Germinal center (tissue), 1 donor: ENCODE measurements around the gene TSHZ1.

ENCODE experiments used
- DNase-seq: peaks from one replicate; pipeline ENCODE4 v3.0.0; 2012; ENCODE audit warnings: mixed read lengths, low spot score

Gene TSHZ1

DNA sequence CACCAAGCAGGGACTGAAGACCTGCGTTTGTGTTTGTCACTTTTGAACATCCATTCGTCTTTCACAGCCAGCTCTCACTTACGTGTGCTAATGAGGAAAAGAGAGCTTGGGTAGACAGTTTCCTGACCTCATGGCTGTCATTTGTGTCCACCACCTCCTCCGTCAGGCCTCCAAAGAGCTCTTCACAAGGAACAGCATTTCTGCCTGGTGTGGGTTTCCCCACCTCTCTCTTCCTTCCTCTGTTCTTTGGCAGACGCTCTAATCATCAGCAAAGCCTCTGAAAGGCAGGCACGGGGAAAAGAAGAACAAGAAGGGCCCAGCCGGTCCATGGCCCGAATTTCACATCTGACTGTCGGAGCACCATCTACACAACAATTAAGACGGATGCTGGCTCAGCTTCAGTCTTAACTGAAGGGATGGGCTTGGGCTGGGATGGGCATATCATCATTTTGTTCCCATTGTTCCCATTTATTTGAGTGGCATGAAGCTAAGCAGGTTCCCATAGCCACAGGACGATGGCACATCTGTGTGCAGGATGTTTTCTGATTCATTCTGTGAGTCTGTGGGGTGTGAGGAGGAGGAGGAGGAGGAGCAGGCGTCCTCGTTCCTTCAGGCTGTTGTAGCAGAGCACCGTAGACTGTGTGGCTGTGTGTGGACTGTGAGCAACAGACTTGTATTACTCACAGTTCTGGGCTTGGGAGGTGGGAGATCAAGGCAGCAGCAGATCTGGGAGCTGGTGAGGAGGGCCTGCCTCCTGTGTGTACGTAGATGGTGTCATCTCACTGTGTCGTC is 66.4 kb downstream of the TSHZ1 start:
- no peak for DNase-seq

GRCh38 chr18:75277610-75277928 is 67.0 kb downstream of the TSHZ1 start:
- DNase-seq: no peak

- no peak for DNase-seq
Observed at GRCh38 chr18:75279381-75279780, 68.8 kb downstream of the TSHZ1 start.

DNA sequence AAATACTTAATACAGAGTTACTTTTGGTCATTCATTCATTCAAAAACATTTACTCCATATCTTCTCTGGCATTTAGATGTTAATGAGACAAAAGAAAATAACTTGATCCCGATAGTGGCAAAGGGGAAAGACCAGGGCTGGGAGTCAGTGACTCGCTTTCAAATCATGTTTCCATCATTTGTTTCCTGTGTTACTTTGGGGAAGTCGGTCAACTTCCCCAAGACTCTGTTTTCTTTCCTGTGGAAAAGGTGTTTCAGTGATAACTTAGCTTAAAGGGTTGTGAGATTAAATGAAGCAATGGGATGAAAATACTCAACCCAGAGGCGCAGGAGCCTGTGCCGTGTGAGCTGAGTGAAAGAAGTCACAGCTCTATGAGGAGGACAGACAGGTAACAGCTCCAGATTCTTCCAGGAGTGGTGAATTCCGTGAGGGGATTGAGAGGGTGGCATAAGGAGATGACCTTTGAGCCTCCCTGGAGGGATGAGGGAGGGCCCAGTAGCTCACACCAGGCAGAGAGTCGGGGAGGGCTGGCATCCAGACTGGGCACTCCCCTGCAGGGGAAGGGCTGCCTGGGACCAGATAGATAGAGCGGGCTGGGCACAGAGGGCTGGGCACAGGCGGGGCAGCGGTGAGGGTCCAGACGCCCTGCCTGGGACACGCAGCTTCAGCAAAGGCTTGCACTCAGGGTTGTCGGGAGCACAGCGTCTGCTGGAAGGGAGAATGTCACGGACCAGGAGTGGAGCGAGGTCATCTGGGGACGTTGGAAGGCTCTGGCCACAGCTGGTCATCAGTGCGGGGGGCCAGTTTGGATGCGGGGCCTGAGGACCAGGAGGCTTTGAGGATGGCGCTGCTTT is 70.1 kb downstream of the TSHZ1 start:
- no peak for DNase-seq

GRCh38 chr18:75282746-75283145 is 72.1 kb downstream of the TSHZ1 start:
- no peak for DNase-seq

- DNase-seq: no peak
Observed at GRCh38 chr18:75283731-75284130, 73.1 kb downstream of the TSHZ1 start.

DNA sequence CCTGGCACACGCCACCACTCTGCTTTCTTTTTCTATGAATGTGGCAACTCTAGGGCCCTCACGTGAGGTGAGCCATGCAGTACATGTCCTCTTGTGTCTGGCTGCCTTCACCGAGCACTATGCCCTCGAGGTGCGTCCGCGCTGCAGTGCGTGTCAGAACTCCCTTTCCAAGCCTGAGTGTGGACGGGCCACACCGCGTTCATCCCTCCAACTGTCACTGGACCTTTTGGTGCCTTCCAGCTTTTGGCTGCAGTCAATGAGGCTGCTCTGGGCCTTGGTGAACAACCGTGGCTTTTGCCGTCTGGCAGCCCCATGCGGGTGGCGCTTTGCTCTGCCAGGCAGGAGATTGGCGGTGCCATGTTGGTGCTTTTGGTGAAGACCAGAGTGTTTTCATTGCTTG is 74.0 kb downstream of the TSHZ1 start:
- DNase-seq: no peak

GRCh38 chr18:75285876-75286275 is 75.3 kb downstream of the TSHZ1 start:
- DNase-seq: no peak

GRCh38 chr18:75287006-75287405 is 76.4 kb downstream of the TSHZ1 start:
- no peak for DNase-seq

DNA sequence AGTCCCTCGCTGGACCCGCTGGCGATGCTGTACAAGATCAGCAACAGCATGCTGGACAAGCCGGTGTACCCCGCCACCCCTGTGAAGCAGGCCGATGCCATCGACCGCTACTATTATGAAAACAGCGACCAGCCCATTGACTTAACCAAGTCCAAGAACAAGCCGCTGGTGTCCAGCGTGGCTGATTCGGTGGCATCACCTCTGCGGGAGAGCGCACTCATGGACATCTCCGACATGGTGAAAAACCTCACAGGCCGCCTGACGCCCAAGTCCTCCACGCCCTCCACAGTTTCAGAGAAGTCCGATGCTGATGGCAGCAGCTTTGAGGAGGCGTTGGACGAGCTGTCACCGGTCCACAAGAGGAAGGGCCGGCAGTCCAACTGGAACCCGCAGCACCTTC is 77.1 kb downstream of the TSHZ1 start:
- DNase-seq: no peak

DNA sequence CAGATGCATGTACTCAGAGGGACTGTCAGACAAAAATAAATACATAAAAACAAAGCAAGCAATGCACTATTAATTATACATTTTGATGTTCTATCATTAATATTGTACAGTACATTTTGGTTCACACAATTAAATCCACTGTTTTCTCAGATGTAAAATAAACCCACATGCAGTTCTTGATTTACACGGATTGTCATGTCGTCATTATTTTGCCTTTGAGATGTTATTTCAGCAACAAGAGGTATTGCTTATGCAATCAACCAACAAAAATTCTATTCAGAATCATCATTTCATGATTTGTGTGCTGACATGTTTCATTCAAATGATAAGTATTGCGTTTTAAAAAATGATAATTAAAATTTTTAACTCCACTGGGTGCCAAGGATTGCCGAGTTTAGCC is 79.2 kb downstream of the TSHZ1 start:
- no peak for DNase-seq

DNA sequence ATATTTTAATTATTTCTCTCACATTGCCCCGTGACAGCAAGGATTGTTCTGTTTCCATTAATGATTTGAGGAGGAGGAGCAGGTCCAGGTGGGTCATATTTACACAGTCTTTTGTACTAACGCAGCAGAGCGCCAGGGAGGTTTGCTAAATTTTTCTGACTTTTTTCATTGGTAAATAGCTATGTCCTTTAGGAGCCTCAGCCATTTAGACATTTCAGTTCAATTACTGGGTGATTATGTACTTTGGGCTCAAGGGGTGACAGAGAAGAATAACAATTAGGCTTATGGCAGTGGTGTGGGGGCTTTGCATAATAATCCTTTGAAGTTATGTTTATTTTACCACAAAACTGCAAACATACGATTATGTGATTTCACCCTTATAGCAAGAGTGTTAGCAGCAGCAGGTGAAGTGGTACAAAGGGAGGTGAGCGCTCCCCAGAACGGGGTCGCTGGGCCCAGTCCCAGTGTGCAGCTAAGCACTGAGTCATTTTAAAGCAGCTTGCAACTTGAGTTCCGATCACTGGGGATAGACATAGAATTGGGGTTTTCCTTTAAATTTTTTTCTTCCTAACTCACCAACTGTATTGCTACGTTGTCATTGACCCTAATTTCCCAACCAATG is 80.3 kb downstream of the TSHZ1 start:
- no peak for DNase-seq

DNA sequence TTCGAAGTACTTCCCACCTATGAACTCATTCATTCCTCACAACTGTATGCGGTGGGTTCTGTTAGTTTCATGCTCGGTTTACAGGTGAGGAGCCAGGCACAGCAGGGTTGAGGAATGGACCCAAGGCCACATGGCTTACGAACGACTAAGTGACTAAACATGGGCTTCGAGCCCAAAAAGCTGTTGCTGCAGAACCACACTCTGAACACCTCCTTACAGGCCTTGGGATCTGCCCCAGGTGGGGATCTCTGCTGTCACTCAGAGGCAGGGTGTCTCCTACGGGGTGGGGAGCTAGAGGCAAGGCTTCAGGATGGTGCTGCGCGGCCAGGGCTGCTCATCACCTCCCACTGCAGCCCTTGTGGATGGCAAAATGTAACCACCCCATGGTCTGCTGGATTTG is 80.9 kb downstream of the TSHZ1 start:
- no peak for DNase-seq

DNA sequence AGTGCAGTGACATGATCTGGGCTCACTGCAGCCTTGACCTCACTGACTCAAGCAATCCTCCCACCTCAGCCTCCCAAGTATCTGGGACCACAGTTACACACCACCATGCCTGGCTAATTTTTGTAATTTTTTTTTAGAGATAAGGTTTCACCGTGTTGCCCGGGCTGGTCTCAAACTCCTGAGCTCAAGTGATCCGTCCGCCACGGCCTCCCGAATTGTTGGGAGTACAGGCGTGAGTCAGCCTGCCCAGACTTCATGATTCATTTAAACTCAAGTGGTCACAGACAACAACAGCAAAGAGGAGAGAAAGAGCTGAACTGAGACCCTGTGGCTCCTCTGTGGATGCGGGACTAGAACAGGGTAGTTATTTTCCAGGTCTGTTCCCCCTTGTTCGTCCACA is 83.0 kb downstream of the TSHZ1 start:
- DNase-seq: no peak

- DNase-seq: no peak
Observed at GRCh38 chr18:75297731-75298130, 87.1 kb downstream of the TSHZ1 start.

- DNase-seq: no peak
Observed at GRCh38 chr18:75304678-75305557, 94.3 kb downstream of the TSHZ1 start.

GRCh38 chr18:75305984-75306383 is 95.4 kb downstream of the TSHZ1 start:
- no peak for DNase-seq

DNA sequence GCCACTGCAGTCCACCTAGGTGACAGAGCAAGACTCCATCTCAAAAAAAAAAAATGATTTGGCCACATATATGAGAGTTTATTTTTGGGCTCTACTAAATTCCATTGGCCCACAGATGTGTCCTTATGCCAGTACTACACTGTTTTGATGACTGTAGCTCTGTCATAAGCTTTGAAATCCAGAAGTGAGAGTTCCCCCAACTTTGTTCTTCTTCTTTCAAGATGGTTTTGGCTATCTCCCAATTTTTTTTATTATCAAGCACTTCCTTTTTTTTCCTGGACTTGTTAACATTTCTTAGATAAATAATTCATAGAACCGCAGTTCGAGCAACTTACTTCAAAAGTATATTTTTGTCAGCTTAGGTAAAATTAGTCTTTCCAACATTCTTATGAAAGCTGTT is 96.9 kb downstream of the TSHZ1 start:
- no peak for DNase-seq

- no peak for DNase-seq
Observed at GRCh38 chr18:75309564-75309963, 99.0 kb downstream of the TSHZ1 start.

DNA sequence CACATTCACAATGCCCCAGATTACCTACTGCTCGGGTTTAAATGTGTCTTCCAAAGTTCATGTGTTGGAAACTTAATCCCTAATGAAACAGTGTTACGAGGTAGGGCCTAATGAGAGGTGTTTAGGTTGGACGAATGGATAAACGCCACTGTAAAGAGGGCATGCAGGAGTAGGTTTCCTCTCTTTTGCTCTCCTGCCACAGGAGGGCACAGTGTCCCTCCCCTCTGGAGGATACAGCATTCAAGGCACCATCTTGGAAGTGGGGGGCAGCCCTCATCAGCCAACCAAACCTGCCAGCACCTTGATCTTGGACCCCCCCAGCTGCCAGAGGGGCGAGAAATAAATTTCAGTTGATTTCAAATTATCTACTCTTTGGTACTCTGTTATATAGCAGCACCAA is 103.5 kb downstream of the TSHZ1 start:
- DNase-seq: no peak

DNA sequence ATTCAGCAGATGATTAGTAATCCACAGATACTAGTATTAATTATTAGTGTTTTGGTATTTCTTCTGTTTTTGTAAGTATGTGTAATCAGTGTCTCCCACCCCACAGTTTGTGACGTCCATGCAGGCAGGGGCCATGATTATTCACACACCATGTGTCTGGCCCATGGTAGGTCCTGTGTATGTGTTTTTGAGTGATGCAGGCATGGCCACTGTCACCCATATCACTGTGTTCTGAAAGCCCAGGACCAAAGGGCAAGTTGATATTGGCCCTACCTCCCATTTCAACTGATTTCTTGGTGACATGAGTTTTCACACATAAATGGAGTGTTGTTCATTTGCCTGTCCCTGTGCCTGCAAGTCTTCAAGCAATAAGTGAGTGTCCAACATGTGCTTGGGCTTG is 104.0 kb downstream of the TSHZ1 start:
- DNase-seq: no peak

- DNase-seq: no peak
Observed at GRCh38 chr18:75316223-75316622, 105.6 kb downstream of the TSHZ1 start.
